Ascending aorta (tissue), 2 donors: Measurements from ENCODE around the gene ELL2. TPM values are rescaled to one million over a fixed set of nuclear protein-coding genes. Genes with fewer than 3 reads are reported as not detected.

ENCODE experiments used
- DNase-seq, 2 donors: peaks; one replicate each; pipeline ENCODE4 v3.0.0-alpha.2; 2019; ENCODE audit warnings: low spot score in 2 of 2
- H3K27ac ChIP-seq, 2 donors: fragments of 200-600 bp; sonication (generic); one replicate each; pipeline ENCODE4 v1.5.1; 2016 to 2017; ENCODE audit warnings: mild to moderate bottlenecking in 1 of 2
- H3K27me3 ChIP-seq: fragments of 200-600 bp; sonication (generic); one replicate; pipeline ENCODE4 v1.5.1; 2017
- H3K36me3 ChIP-seq, 2 donors: fragments of 200-600 bp; sonication (generic); one replicate each; pipeline ENCODE4 v1.5.1; 2016
- H3K4me1 ChIP-seq, 2 donors: fragments of 200-600 bp; sonication (generic); one replicate each; pipeline ENCODE4 v1.5.1; 2016 to 2017; ENCODE audit warnings: mild to moderate bottlenecking in 1 of 2
- H3K4me3 ChIP-seq, 2 donors: fragments of 200-600 bp; sonication (generic); one replicate each; pipeline ENCODE4 v1.5.1; 2016 to 2017; ENCODE audit warnings: mild to moderate bottlenecking in 1 of 2
- H3K9me3 ChIP-seq, 2 donors: fragments of 200-600 bp; sonication (generic); one replicate each; pipeline ENCODE4 v1.5.1; 2016
- intact Hi-C: fragments of 100-400 bp; cut with DNase I; formaldehyde crosslinking; loops from one replicate; pipeline ENCODE4 v1.15.1; 2023
- total RNA-seq: library from RNA; depleted of rRNA; stranded (reverse); fragments of >200 nt; gene quantifications from one replicate; pipeline ENCODE4 v1.1.0, GENCODE V29; 2016
- TF ChIP-seq, protein P1 (sequence below), 3 experiments: fragments of 200-600 bp in 2 of 3; fragments of 450-650 bp in 1 of 3; sonication (generic) in 2 of 3; IDR thresholded peaks; one replicate each; pipeline ENCODE4 v1.5.1; 2016 to 2019; ENCODE audit warnings: antibody characterized with exemption in 3 of 3, mild to moderate bottlenecking in 1 of 3, moderate library complexity in 1 of 3

ELL2 gene
- total RNA-seq, 1 donor from 2014 or later, result 26.0 TPM

GRCh38 chr5:95936812-95937397, 24.7 kb downstream of the ELL2 start:
- intact Hi-C loops, result no loop called here
- no peaks in the 10 kb centered on the region for H3K27me3 ChIP-seq
- peaks cover 0 to 3% of the 10 kb centered on the region in 2 donors for H3K36me3 ChIP-seq
- peaks cover 3 to 26% of the 10 kb centered on the region in 2 donors for H3K4me1 ChIP-seq
- no peaks in the 10 kb centered on the region for H3K9me3 ChIP-seq
- no peak overlapping the region for H3K27ac ChIP-seq
- H3K4me3 ChIP-seq, result no peak overlapping the region
- TF ChIP-seq, protein P1, sequence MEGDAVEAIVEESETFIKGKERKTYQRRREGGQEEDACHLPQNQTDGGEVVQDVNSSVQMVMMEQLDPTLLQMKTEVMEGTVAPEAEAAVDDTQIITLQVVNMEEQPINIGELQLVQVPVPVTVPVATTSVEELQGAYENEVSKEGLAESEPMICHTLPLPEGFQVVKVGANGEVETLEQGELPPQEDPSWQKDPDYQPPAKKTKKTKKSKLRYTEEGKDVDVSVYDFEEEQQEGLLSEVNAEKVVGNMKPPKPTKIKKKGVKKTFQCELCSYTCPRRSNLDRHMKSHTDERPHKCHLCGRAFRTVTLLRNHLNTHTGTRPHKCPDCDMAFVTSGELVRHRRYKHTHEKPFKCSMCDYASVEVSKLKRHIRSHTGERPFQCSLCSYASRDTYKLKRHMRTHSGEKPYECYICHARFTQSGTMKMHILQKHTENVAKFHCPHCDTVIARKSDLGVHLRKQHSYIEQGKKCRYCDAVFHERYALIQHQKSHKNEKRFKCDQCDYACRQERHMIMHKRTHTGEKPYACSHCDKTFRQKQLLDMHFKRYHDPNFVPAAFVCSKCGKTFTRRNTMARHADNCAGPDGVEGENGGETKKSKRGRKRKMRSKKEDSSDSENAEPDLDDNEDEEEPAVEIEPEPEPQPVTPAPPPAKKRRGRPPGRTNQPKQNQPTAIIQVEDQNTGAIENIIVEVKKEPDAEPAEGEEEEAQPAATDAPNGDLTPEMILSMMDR (IDR thresholded peaks at IDR 0.05), result no peak
- DNase-seq, result no peak

DNA sequence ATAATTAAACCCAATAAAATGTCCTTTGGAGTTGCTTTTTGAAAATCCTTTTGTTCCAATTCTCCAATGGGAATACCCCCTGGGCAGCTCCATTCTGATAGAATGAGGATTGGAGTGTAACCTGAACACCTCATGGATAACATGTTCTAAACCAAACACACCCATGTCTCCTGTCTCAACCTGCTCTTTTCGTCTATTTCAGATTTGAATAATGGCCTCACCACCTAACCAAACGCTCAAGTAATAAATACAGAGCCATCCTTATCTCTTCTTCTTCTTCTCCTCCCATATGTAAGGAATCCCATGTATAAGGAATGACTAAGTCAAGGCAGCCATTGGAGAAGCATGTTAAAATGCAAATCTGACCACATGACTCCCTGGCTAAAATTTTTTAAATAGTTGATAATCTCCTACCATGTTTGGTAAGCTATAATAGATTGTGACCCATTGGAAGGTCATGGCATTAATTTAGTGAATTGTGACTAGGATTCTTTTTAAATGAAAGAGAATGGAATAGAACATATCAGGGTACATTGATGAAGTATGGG, 26.0 kb downstream of the ELL2 start:
- TF ChIP-seq, protein P1 (IDR thresholded peaks at IDR 0.05), result no peak
- Histone ChIP-seq H3K9me3 (no peaks in the 10 kb centered on the region), H3K4me1 (peaks cover 3 to 16% of the 10 kb centered on the region in 2 donors), H3K27me3 (no peaks in the 10 kb centered on the region), H3K4me3 (no peak overlapping the region), H3K27ac (no peak overlapping the region), H3K36me3 (peaks cover 0 to 3% of the 10 kb centered on the region in 2 donors)
- no peak for DNase-seq
- intact Hi-C loops, result no loop called here

GRCh38 chr5:95934207-95934804, 27.3 kb downstream of the ELL2 start:
- TF ChIP-seq, protein P1 (IDR thresholded peaks at IDR 0.05), result no peak
- peaks cover 3 to 20% of the 10 kb centered on the region in 2 donors for H3K4me1 ChIP-seq
- peaks cover 0 to 3% of the 10 kb centered on the region in 2 donors for H3K36me3 ChIP-seq
- no peaks in the 10 kb centered on the region for H3K9me3 ChIP-seq
- no peak overlapping the region for H3K27ac ChIP-seq
- intact Hi-C loops, result no loop called here
- DNase-seq, result no peak
- H3K27me3 ChIP-seq, result no peaks in the 10 kb centered on the region
- H3K4me3 ChIP-seq, result no peak overlapping the region

DNA sequence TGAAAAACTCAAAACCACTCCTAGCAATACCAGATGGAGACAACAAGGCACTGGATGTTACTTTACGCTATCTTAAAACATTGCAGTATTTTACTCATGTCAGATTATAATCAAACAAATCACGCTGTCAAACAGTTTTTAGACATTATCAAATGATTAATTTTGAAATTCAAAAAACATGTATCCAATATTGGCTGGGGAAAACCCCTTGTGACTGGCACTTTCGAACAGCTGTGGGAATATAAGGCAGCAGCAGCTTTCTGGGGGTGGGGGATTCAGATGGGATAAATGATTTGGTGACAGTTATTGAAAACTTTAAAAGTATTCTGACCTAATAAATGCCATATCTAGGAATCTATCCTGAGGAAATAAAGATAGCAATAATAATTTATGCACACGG, 28.7 kb downstream of the ELL2 start:
- no peaks in the 10 kb centered on the region for H3K9me3 ChIP-seq
- peaks cover 2 to 20% of the 10 kb centered on the region in 2 donors for H3K4me1 ChIP-seq
- intact Hi-C loops, result no loop called here
- TF ChIP-seq, protein P1 (IDR thresholded peaks at IDR 0.05), result no peak
- no peak overlapping the region for H3K4me3 ChIP-seq
- no peak for DNase-seq
- peaks cover 0 to 2% of the 10 kb centered on the region in 2 donors for H3K36me3 ChIP-seq
- H3K27me3 ChIP-seq, result no peaks in the 10 kb centered on the region
- H3K27ac ChIP-seq, result no peak overlapping the region

- Histone ChIP-seq H3K27me3 (no peaks in the 10 kb centered on the region), H3K4me1 (peaks cover 0 to 12% of the 10 kb centered on the region in 2 donors), H3K4me3 (no peak overlapping the region), H3K36me3 (no peaks in the 10 kb centered on the region), H3K27ac (no peak overlapping the region), H3K9me3 (no peaks in the 10 kb centered on the region)
- DNase-seq, result no peak
- TF ChIP-seq, protein P1 (IDR thresholded peaks at IDR 0.05), result no peak
- intact Hi-C loops, result no loop called here
Observed at GRCh38 chr5:95931079-95931833, 30.4 kb downstream of the ELL2 start.
